ENCODE measurements around the gene PYROXD2.

The PYROXD2 gene

GRCh38 chr10:98414932-98415730 lies at the start of gene PYROXD2:
Gene PYROXD2 (minus strand): TSS chr10:98415182. CDS start chr10:98415135, 47 bp downstream.
- peak; percentile 86 to 88 for DNase-seq (ENCODE audit: low read depth in 2 of 2)

GRCh38 chr10:98463976-98464754 lies 49.2 kb upstream of the PYROXD2 start:
- no peak for DNase-seq (ENCODE audit: low read depth in 2 of 2)

- no peak for DNase-seq (ENCODE audit: low read depth in 2 of 2)
Measured at GRCh38 chr10:98463016-98463415, 48.0 kb upstream of the PYROXD2 start.

GRCh38 chr10:98461500-98461842 lies 46.5 kb upstream of the PYROXD2 start:
- DNase-seq (ENCODE audit: low read depth in 2 of 2) = no peak

GRCh38 chr10:98460837-98461499 lies 46.0 kb upstream of the PYROXD2 start:
- DNase-seq (ENCODE audit: low read depth in 2 of 2) = peak; percentile 78 to 80

GRCh38 chr10:98458809-98459784 lies 44.1 kb upstream of the PYROXD2 start:
- no peak for DNase-seq (ENCODE audit: low read depth in 2 of 2)

GRCh38 chr10:98457721-98458120 lies 42.7 kb upstream of the PYROXD2 start:
- DNase-seq (ENCODE audit: low read depth in 2 of 2) = no peak

GRCh38 chr10:98456686-98457482 lies 41.9 kb upstream of the PYROXD2 start:
- no peak for DNase-seq (ENCODE audit: low read depth in 2 of 2)

- DNase-seq (ENCODE audit: low read depth in 2 of 2) = no peak
Measured at GRCh38 chr10:98456043-98456570, 41.1 kb upstream of the PYROXD2 start.

- no peak for DNase-seq (ENCODE audit: low read depth in 2 of 2)
Measured at GRCh38 chr10:98453729-98454128, 38.7 kb upstream of the PYROXD2 start.

GRCh38 chr10:98450618-98451017 lies 35.6 kb upstream of the PYROXD2 start:
- DNase-seq (ENCODE audit: low read depth in 2 of 2) = no peak

- no peak for DNase-seq (ENCODE audit: low read depth in 2 of 2)
Measured at GRCh38 chr10:98449287-98449686, 34.3 kb upstream of the PYROXD2 start.

GRCh38 chr10:98446661-98447221 lies 31.8 kb upstream of the PYROXD2 start, which contains the start of gene HPS1:
Gene HPS1 (minus strand): TSS chr10:98446935. CDS start chr10:98443240, 3,695 bp downstream.
- DNase-seq (ENCODE audit: low read depth in 2 of 2) = peak; percentile 44 to 47

- no peak for DNase-seq (ENCODE audit: low read depth in 2 of 2)
Measured at GRCh38 chr10:98446151-98446660, 31.2 kb upstream of the PYROXD2 start.

GRCh38 chr10:98445200-98445812 lies 30.3 kb upstream of the PYROXD2 start:
- no peak for DNase-seq (ENCODE audit: low read depth in 2 of 2)

GRCh38 chr10:98444314-98445006 lies 29.5 kb upstream of the PYROXD2 start:
- DNase-seq (ENCODE audit: low read depth in 2 of 2) = no peak

GRCh38 chr10:98438715-98439114 lies 23.7 kb upstream of the PYROXD2 start:
- DNase-seq (ENCODE audit: low read depth in 2 of 2) = no peak

GRCh38 chr10:98436704-98437103 lies 21.7 kb upstream of the PYROXD2 start:
- DNase-seq (ENCODE audit: low read depth in 2 of 2) = no peak
